ENCODE data around the gene KCNQ4. TPM values are rescaled to one million over a fixed set of nuclear protein-coding genes. Genes with fewer than 3 reads are reported as not detected.

KCNQ4 gene
- total and polyA plus RNA-seq, 2 donors (not counting 3 experiments of a cell fraction or from before 2014, with no cell fraction given) = 0.06 to 0.07 TPM

- H3K4me2 ChIP-seq (ENCODE audit: insufficient read depth, low read length) = no peak overlapping the region
- H4K20me1 ChIP-seq (replicated peaks; ENCODE audit: control insufficient read depth, extremely low read depth, insufficient read depth, low read length) = no peaks in the 10 kb centered on the region
- DNase-seq (ENCODE audit: low read depth, low spot score) (no peak), FAIRE-seq (no peak)
- no peaks in the 10 kb centered on the region for H3K79me2 ChIP-seq (ENCODE audit: control insufficient read depth, insufficient read depth, low read length)
- TF ChIP-seq POLR2AphosphoS5 (IDR thresholded peaks at IDR 0.05; ENCODE audit: insufficient read depth, low read depth, low read length) (no peak), MAX (IDR thresholded peaks at IDR 0.05; ENCODE audit: insufficient read depth, insufficient read length) (no peak), POLR2A (IDR thresholded peaks at IDR 0.05; ENCODE audit: low read depth, low read length) (no peak), JUN (IDR thresholded peaks at IDR 0.05; ENCODE audit: borderline replicate concordance, insufficient read depth, insufficient read length, low read depth) (no peak), FOS (IDR thresholded peaks at IDR 0.05; ENCODE audit: borderline replicate concordance, insufficient read depth, low read length) (no peak), EZH2 (IDR thresholded peaks at IDR 0.05; ENCODE audit: borderline replicate concordance, low read depth, low read length, severe bottlenecking) (no peak), MYC (IDR thresholded peaks at IDR 0.05; ENCODE audit: low read depth, low read length) (no peak), CTCF (IDR thresholded peaks at IDR 0.05; ENCODE audit: extremely low read depth in 1 of 2, insufficient read depth in 1 of 2, low read depth in 1 of 2, low read length in 2 of 2) (no peak), GATA2 (IDR thresholded peaks at IDR 0.05; ENCODE audit: insufficient read depth, insufficient read length, low read depth, low read length) (no peak)
- peaks cover 2% of the 10 kb centered on the region for H3K9me3 ChIP-seq (replicated peaks; ENCODE audit: control insufficient read depth, insufficient read depth, low read length)
- POLR2A ChIA-PET = no interaction called here
- H3K27ac ChIP-seq (ENCODE audit: insufficient read depth, low read depth, low read length) = no peak overlapping the region
- H3K36me3 ChIP-seq (ENCODE audit: control insufficient read depth in 2 of 2, extremely low read depth in 1 of 2, insufficient read depth in 2 of 2, low read length in 2 of 2) = no peaks in the 10 kb centered on the region
- CTCF ChIA-PET = interaction anchor here (1.5 to 3.3 kb wide), 3 partner anchors 70 to 108 kb away, joined by 5 to 20 read pairs (median 12); no protein-coding TSS in a partner anchor
- intact Hi-C loops (cut with micrococcal nuclease) = no loop called here
- peaks cover 28 to 34% of the 10 kb centered on the region in 2 experiments for H3K27me3 ChIP-seq (ENCODE audit: control insufficient read depth in 2 of 2, insufficient read depth in 2 of 2, low read length in 2 of 2)
- peaks cover 13% of the 10 kb centered on the region for H3K4me1 ChIP-seq (ENCODE audit: control insufficient read depth, extremely low read depth, insufficient read depth, low read length)
- H3K9me1 ChIP-seq (replicated peaks; ENCODE audit: control insufficient read depth, extremely low read depth, insufficient read depth, low read length) = no peaks in the 10 kb centered on the region
- H3K4me3 ChIP-seq (replicated peaks in 1 of 3; ENCODE audit: insufficient read depth in 1 of 3, low read depth in 1 of 3, low read length in 3 of 3) = no peak overlapping the region
- no peak overlapping the region for H2AFZ ChIP-seq (ENCODE audit: low read depth, low read length)
- H3K9ac ChIP-seq (replicated peaks; ENCODE audit: extremely low read depth, insufficient read depth, low read length) = no peak overlapping the region
- no TSS peak for BruUV-seq (replicated peaks)
- dilution Hi-C loops (cut with MboI; ENCODE audit: extremely low pct_ligation_motif_present, low sequenced_read_pairs) = no loop called here
These were observed 60.5 kb downstream of the KCNQ4 start for GRCh38 chr1:40844079-40844478.
